B cell (primary cell): ENCODE data around the gene STUM. TPM values are rescaled to one million over a fixed set of nuclear protein-coding genes. Genes with fewer than 3 reads are reported as not detected.

Source experiments
- ATAC-seq: fragments of 200-7000 bp; cut with Tn5 transposase; one replicate; pipeline ENCODE4 v1.10.0; 2021; ENCODE audit warnings: low read depth, mild to moderate bottlenecking, moderate number of reproducible peaks, moderate library complexity
- CTCF ChIA-PET: fragments of 350-600 bp; sonication (Branson Sonifier 250); formaldehyde crosslinking; loops from one replicate; lab custom pipeline; 2021; ENCODE audit warnings: antibody characterized with exemption, inconsistent platforms; lab: Charles Lee
- POLR2A ChIA-PET: fragments of 350-600 bp; sonication (Branson Sonifier 250); formaldehyde crosslinking; loops from one replicate; lab custom pipeline; 2021; ENCODE audit warnings: antibody characterized with exemption; lab: Charles Lee
- DNase-seq: peaks from one replicate; pipeline ENCODE4 v3.0.0; 2013
- H2AFZ ChIP-seq: 2 replicates; pipeline ENCODE4 v1.6.1; 2012; ENCODE audit warnings: mild to moderate bottlenecking, low read depth, low read length; ENCODE audit not compliant: insufficient read depth, poor library complexity, severe bottlenecking
- H3K27ac ChIP-seq, 2 donors: 1 replicate in 1 of 2; 2 replicates in 1 of 2; pipeline ENCODE4 v1.5.1; 2012 to 2013; ENCODE audit warnings: low read length in 2 of 2, mild to moderate bottlenecking in 2 of 2, moderate library complexity in 1 of 2
- H3K27me3 ChIP-seq, 4 experiments: fragments of 200-600 bp in 1 of 4; sonication (generic) in 1 of 4; replicated peaks in 1 of 4; 1 replicate in 2 of 4; 2 replicates in 2 of 4; pipeline versions ENCODE4 v1.6.1 to v1.7.0; 2013 to 2016; ENCODE audit warnings: low read length in 3 of 4, mild to moderate bottlenecking in 2 of 4, mixed read lengths in 1 of 4, moderate library complexity in 1 of 4; ENCODE audit not compliant: insufficient read depth in 4 of 4, control insufficient read depth in 3 of 4; ENCODE audit errors: control extremely low read depth in 1 of 4
- H3K36me3 ChIP-seq, 2 experiments: replicated peaks in 1 of 2; 1 replicate in 1 of 2; 2 replicates in 1 of 2; pipeline versions ENCODE4 v1.6.1 to v1.7.1; 2013; ENCODE audit warnings: low read length in 1 of 2; ENCODE audit not compliant: insufficient read depth in 2 of 2, control insufficient read depth in 1 of 2; ENCODE audit errors: control extremely low read depth in 1 of 2, extremely low read depth in 1 of 2
- H3K4me1 ChIP-seq, 2 donors: fragments of 200-600 bp in 1 of 2; sonication (generic) in 1 of 2; 1 replicate in 1 of 2; 2 replicates in 1 of 2; pipeline versions ENCODE4 v1.5.1 to v1.6.1; 2013 to 2017; ENCODE audit warnings: low read length in 2 of 2; ENCODE audit not compliant: control insufficient read depth in 2 of 2, insufficient read depth in 2 of 2
- H3K4me2 ChIP-seq: replicated peaks from 2 replicates; pipeline ENCODE3; 2012; ENCODE audit warnings: mild to moderate bottlenecking, low read depth, low read length; ENCODE audit not compliant: poor library complexity, severe bottlenecking
- H3K4me3 ChIP-seq, 5 experiments: fragments of 200-600 bp in 1 of 5; sonication (generic) in 1 of 5; 1 replicate in 3 of 5; 2 replicates in 2 of 5; pipeline versions ENCODE4 v1.5.1 to v1.7.0; 2011 to 2016; ENCODE audit warnings: low read length in 4 of 5, mild to moderate bottlenecking in 4 of 5, low read depth in 2 of 5, control low read depth in 1 of 5, moderate library complexity in 1 of 5; ENCODE audit not compliant: insufficient read depth in 1 of 5; ENCODE audit errors: control extremely low read depth in 1 of 5, extremely low read depth in 1 of 5
- H3K79me2 ChIP-seq: fragments of 200-600 bp; sonication (generic); one replicate; pipeline ENCODE4 v1.6.0; 2016; ENCODE audit warnings: low read length; ENCODE audit not compliant: control insufficient read depth, insufficient read depth
- H3K9ac ChIP-seq: fragments of 200-600 bp; sonication (generic); 2 replicates; pipeline ENCODE4 v1.6.1; 2017; ENCODE audit warnings: mild to moderate bottlenecking, low read length, moderate library complexity
- H3K9me3 ChIP-seq, 3 donors: one replicate each; pipeline versions ENCODE4 v1.6.1 to v1.7.1; 2013; ENCODE audit warnings: low read length in 2 of 3; ENCODE audit not compliant: control insufficient read depth in 2 of 3, insufficient read depth in 1 of 3; ENCODE audit errors: control extremely low read depth in 1 of 3
- H4K20me1 ChIP-seq: 2 replicates; pipeline ENCODE4 v1.6.0; 2012; ENCODE audit warnings: mild to moderate bottlenecking, low read length; ENCODE audit not compliant: insufficient read depth, control insufficient read depth, poor library complexity, severe bottlenecking
- H3K27ac Mint-ChIP-seq: one replicate; pipeline ENCODE4 v1.8.0; 2021; ENCODE audit warnings: mixed read lengths
- H3K27me3 Mint-ChIP-seq: one replicate; pipeline ENCODE4 v1.8.0; 2021; ENCODE audit warnings: mixed read lengths
- H3K4me1 Mint-ChIP-seq: one replicate; pipeline ENCODE4 v1.8.0; 2021; ENCODE audit warnings: mixed read lengths
- H3K4me3 Mint-ChIP-seq: one replicate; pipeline ENCODE4 v1.8.0; 2021; ENCODE audit warnings: mixed read lengths
- H3K9me3 Mint-ChIP-seq: one replicate; pipeline ENCODE4 v1.8.0; 2022; ENCODE audit warnings: mixed read lengths; ENCODE audit not compliant: insufficient read depth
- CTCF ChIP-seq: fragments of 200-600 bp; IDR thresholded peaks from one replicate; pipeline ENCODE4 v1.8.0; 2022; ENCODE audit warnings: antibody characterized with exemption, mild to moderate bottlenecking
- EZH2 ChIP-seq: IDR thresholded peaks from 2 replicates; pipeline ENCODE4 v1.6.1; 2012; ENCODE audit warnings: borderline replicate concordance, low read depth, mild to moderate bottlenecking, moderate library complexity, low read length; ENCODE audit not compliant: insufficient read depth, poor library complexity, severe bottlenecking
- WGBS: methylation state at CpG from one replicate; pipeline ENCODE4 v1.1.5; 2013; ENCODE audit warnings: missing lambda C conversion rate; ENCODE audit not compliant: insufficient coverage; 5-methylcytosine and 5-hydroxymethylcytosine counted together
- intact Hi-C: fragments of 100-400 bp; cut with micrococcal nuclease; formaldehyde crosslinking; loops from one replicate; pipeline ENCODE4 v1.10.0; 2022
- polyA plus RNA-seq: library from polyadenylated mRNA; depleted of rRNA; stranded (reverse); fragments of >200 nt; gene quantifications from 2 replicates; pipeline ENCODE4 v1.2.3, GENCODE V29; 2012
- total RNA-seq, 2 donors: library from RNA; stranded (reverse); fragments of 120-200 nt in 1 of 2; gene quantifications; 1 replicate in 1 of 2; 2 replicates in 1 of 2; pipeline versions ENCODE4 v1.2.3 to v1.2.4, GENCODE V29; 2013 to 2022

Gene STUM
- total and polyA plus RNA-seq, 2 donors (not counting 1 experiment from before 2014, with no cell fraction given): 0.12 to 0.69 TPM

GRCh38 chr1:226586650-226587422, 38.3 kb downstream of the STUM start:
- intact Hi-C loops: no loop called here
- POLR2A ChIA-PET: no interaction called here

More at GRCh38 chr1:226586650-226587422, 38.3 kb downstream of the STUM start:
- Histone ChIP-seq H3K9ac (no peak overlapping the region), H3K4me3 (no peak overlapping the region), H3K4me1 (no peaks in the 10 kb centered on the region), H3K27ac (no peak overlapping the region), H3K27me3 (no peaks in the 10 kb centered on the region), H3K36me3 (no peaks in the 10 kb centered on the region), H3K79me2 (no peaks in the 10 kb centered on the region), H2AFZ (no peak overlapping the region), H4K20me1 (no peaks in the 10 kb centered on the region), H3K4me2 (no peak overlapping the region), H3K9me3 (no peaks in the 10 kb centered on the region)
- WGBS: 84% methylated on average over 14 of the region's 16 CpGs
- no peak overlapping the region for H3K4me3 Mint-ChIP-seq
- peaks cover 8% of the 10 kb centered on the region for H3K27me3 Mint-ChIP-seq
- TF ChIP-seq CTCF: no peak
- no peak for TF ChIP-seq EZH2
- DNase-seq: no peak
- no peaks in the 10 kb centered on the region for H3K4me1 Mint-ChIP-seq
- CTCF ChIA-PET: no interaction called here
- ATAC-seq: no peak
- H3K27ac Mint-ChIP-seq: no peak overlapping the region
- no peaks in the 10 kb centered on the region for H3K9me3 Mint-ChIP-seq
